ENCODE data around the gene GALNTL6.
"Not testable (repeated sequence)": the region's sequence is repeated elsewhere in the genome, so short reads cannot be mapped to it uniquely, and the experiment has no call there.

The GALNTL6 gene

GRCh38 chr4:172899861-172900260 is 1086.7 kb downstream of the GALNTL6 start:
- Mint-ChIP-seq H3K4me1 (no peaks in the 10 kb centered on the region), H3K4me3 (no peak overlapping the region), H3K27me3 (peaks cover 7% of the 10 kb centered on the region), H3K36me3 (peaks cover 4% of the 10 kb centered on the region), H3K9me3 (peaks cover 12% of the 10 kb centered on the region), H3K27ac (no peak overlapping the region)

GRCh38 chr4:172900900-172901299 is 1087.7 kb downstream of the GALNTL6 start:
- Mint-ChIP-seq H3K4me1 (no peaks in the 10 kb centered on the region), H3K4me3 (no peak overlapping the region), H3K36me3 (peaks cover under 1% of the 10 kb centered on the region), H3K9me3 (peaks cover 6% of the 10 kb centered on the region), H3K27ac (no peak overlapping the region), H3K27me3 (peaks cover 9% of the 10 kb centered on the region)

GRCh38 chr4:172912468-172912867 is 1099.3 kb downstream of the GALNTL6 start:
- H3K4me3 Mint-ChIP-seq, H3K27ac Mint-ChIP-seq, H3K9me3 Mint-ChIP-seq, H3K36me3 Mint-ChIP-seq, H3K4me1 Mint-ChIP-seq, H3K27me3 Mint-ChIP-seq: not testable (repeated sequence)

- not testable (repeated sequence) for H3K27me3 Mint-ChIP-seq, H3K4me3 Mint-ChIP-seq, H3K36me3 Mint-ChIP-seq, H3K9me3 Mint-ChIP-seq, H3K27ac Mint-ChIP-seq, H3K4me1 Mint-ChIP-seq
Measured at GRCh38 chr4:172917403-172917802, 1104.2 kb downstream of the GALNTL6 start.

GRCh38 chr4:172919269-172919668 is 1106.1 kb downstream of the GALNTL6 start:
- no peaks in the 10 kb centered on the region for H3K4me1 Mint-ChIP-seq
- no peaks in the 10 kb centered on the region for H3K27me3 Mint-ChIP-seq
- no peak overlapping the region for H3K4me3 Mint-ChIP-seq
- H3K27ac Mint-ChIP-seq: no peak overlapping the region
- no peaks in the 10 kb centered on the region for H3K36me3 Mint-ChIP-seq
- H3K9me3 Mint-ChIP-seq: peaks cover 4% of the 10 kb centered on the region

GRCh38 chr4:172927096-172927814 is 1114.1 kb downstream of the GALNTL6 start:
- H3K4me3 Mint-ChIP-seq: no peak overlapping the region
- no peaks in the 10 kb centered on the region for H3K9me3 Mint-ChIP-seq
- peaks cover 3% of the 10 kb centered on the region for H3K27me3 Mint-ChIP-seq
- H3K27ac Mint-ChIP-seq: no peak overlapping the region
- H3K4me1 Mint-ChIP-seq: no peaks in the 10 kb centered on the region
- no peaks in the 10 kb centered on the region for H3K36me3 Mint-ChIP-seq

GRCh38 chr4:172928347-172928746 is 1115.1 kb downstream of the GALNTL6 start:
- no peak overlapping the region for H3K27ac Mint-ChIP-seq
- H3K4me3 Mint-ChIP-seq: no peak overlapping the region
- H3K36me3 Mint-ChIP-seq: no peaks in the 10 kb centered on the region
- H3K9me3 Mint-ChIP-seq: no peaks in the 10 kb centered on the region
- H3K27me3 Mint-ChIP-seq: peaks cover 3% of the 10 kb centered on the region
- no peaks in the 10 kb centered on the region for H3K4me1 Mint-ChIP-seq

GRCh38 chr4:172938072-172938829 is 1125.0 kb downstream of the GALNTL6 start:
- H3K36me3 Mint-ChIP-seq: no peaks in the 10 kb centered on the region
- no peak overlapping the region for H3K4me3 Mint-ChIP-seq
- H3K4me1 Mint-ChIP-seq: no peaks in the 10 kb centered on the region
- no peaks in the 10 kb centered on the region for H3K9me3 Mint-ChIP-seq
- H3K27me3 Mint-ChIP-seq: peaks cover 4% of the 10 kb centered on the region
- no peak overlapping the region for H3K27ac Mint-ChIP-seq

- H3K4me1 Mint-ChIP-seq: no peaks in the 10 kb centered on the region
- no peak overlapping the region for H3K27ac Mint-ChIP-seq
- H3K4me3 Mint-ChIP-seq: no peak overlapping the region
Measured at GRCh38 chr4:172938870-172939269, 1125.7 kb downstream of the GALNTL6 start.

GRCh38 chr4:172942840-172943239 is 1129.6 kb downstream of the GALNTL6 start:
- no peaks in the 10 kb centered on the region for H3K4me1 Mint-ChIP-seq
- H3K9me3 Mint-ChIP-seq: no peaks in the 10 kb centered on the region
- H3K36me3 Mint-ChIP-seq: no peaks in the 10 kb centered on the region
- H3K27me3 Mint-ChIP-seq: peaks cover 4% of the 10 kb centered on the region
- no peak overlapping the region for H3K27ac Mint-ChIP-seq
- H3K4me3 Mint-ChIP-seq: no peak overlapping the region

More at GRCh38 chr4:172938870-172939269, 1125.7 kb downstream of the GALNTL6 start:
- Mint-ChIP-seq H3K27me3 (peaks cover 4% of the 10 kb centered on the region), H3K9me3 (no peaks in the 10 kb centered on the region), H3K36me3 (no peaks in the 10 kb centered on the region)

GRCh38 chr4:172945611-172946010 is 1132.4 kb downstream of the GALNTL6 start:
- Mint-ChIP-seq H3K9me3 (no peaks in the 10 kb centered on the region), H3K27me3 (peaks cover 7% of the 10 kb centered on the region), H3K4me3 (no peak overlapping the region), H3K4me1 (no peaks in the 10 kb centered on the region), H3K27ac (no peak overlapping the region), H3K36me3 (no peaks in the 10 kb centered on the region)

GRCh38 chr4:172946503-172946902 is 1133.3 kb downstream of the GALNTL6 start:
- H3K9me3 Mint-ChIP-seq: no peaks in the 10 kb centered on the region
- H3K27me3 Mint-ChIP-seq: peaks cover 5% of the 10 kb centered on the region
- no peak overlapping the region for H3K27ac Mint-ChIP-seq
- no peak overlapping the region for H3K4me3 Mint-ChIP-seq
- no peaks in the 10 kb centered on the region for H3K36me3 Mint-ChIP-seq
- no peaks in the 10 kb centered on the region for H3K4me1 Mint-ChIP-seq

- Mint-ChIP-seq H3K9me3 (no peaks in the 10 kb centered on the region), H3K4me3 (no peak overlapping the region), H3K27ac (no peak overlapping the region), H3K36me3 (no peaks in the 10 kb centered on the region), H3K27me3 (peaks cover 5% of the 10 kb centered on the region), H3K4me1 (no peaks in the 10 kb centered on the region)
Measured at GRCh38 chr4:172947594-172947993, 1134.4 kb downstream of the GALNTL6 start.

- H3K9me3 Mint-ChIP-seq: no peaks in the 10 kb centered on the region
- no peaks in the 10 kb centered on the region for H3K36me3 Mint-ChIP-seq
- no peak overlapping the region for H3K4me3 Mint-ChIP-seq
- no peaks in the 10 kb centered on the region for H3K4me1 Mint-ChIP-seq
- no peak overlapping the region for H3K27ac Mint-ChIP-seq
- peaks cover 7% of the 10 kb centered on the region for H3K27me3 Mint-ChIP-seq
Measured at GRCh38 chr4:172950990-172951389, 1137.8 kb downstream of the GALNTL6 start.

GRCh38 chr4:172951679-172952451 is 1138.7 kb downstream of the GALNTL6 start:
- Mint-ChIP-seq H3K9me3 (no peaks in the 10 kb centered on the region), H3K4me3 (no peak overlapping the region), H3K27me3 (peaks cover 7% of the 10 kb centered on the region), H3K36me3 (no peaks in the 10 kb centered on the region), H3K4me1 (no peaks in the 10 kb centered on the region), H3K27ac (no peak overlapping the region)

All from activated naive CD4-positive, alpha-beta T cell treated with anti-CD3 and anti-CD28 coated beads, Interleukin-2, amount 50 U/mL, for 24 hours (primary cell).